GM13977 (cell line): ENCODE measurements around the gene GTF2H4.

Source experiments
- DNase-seq: peaks from one replicate; pipeline ENCODE4 v3.0.0; 2012; ENCODE audit warnings: low spot score
- in situ Hi-C: fragments of 300-500 bp; cut with MboI; formaldehyde crosslinking; loops from one replicate; pipeline ENCODE4 v1.12.0; 2022; ENCODE audit warnings: low sequenced_read_pairs, low pct_unique_long_range_greater_than_20kb, mixed read lengths, inconsistent platforms; ENCODE audit not compliant: unreplicated experiment
- TF ChIP-seq, protein P1 (sequence below): IDR thresholded peaks from 2 replicates; pipeline ENCODE4 v1.5.1; 2012; ENCODE audit warnings: mild to moderate bottlenecking, control low read depth; ENCODE audit not compliant: insufficient read depth; ENCODE audit errors: extremely low read depth, missing control alignments

The GTF2H4 gene

DNA sequence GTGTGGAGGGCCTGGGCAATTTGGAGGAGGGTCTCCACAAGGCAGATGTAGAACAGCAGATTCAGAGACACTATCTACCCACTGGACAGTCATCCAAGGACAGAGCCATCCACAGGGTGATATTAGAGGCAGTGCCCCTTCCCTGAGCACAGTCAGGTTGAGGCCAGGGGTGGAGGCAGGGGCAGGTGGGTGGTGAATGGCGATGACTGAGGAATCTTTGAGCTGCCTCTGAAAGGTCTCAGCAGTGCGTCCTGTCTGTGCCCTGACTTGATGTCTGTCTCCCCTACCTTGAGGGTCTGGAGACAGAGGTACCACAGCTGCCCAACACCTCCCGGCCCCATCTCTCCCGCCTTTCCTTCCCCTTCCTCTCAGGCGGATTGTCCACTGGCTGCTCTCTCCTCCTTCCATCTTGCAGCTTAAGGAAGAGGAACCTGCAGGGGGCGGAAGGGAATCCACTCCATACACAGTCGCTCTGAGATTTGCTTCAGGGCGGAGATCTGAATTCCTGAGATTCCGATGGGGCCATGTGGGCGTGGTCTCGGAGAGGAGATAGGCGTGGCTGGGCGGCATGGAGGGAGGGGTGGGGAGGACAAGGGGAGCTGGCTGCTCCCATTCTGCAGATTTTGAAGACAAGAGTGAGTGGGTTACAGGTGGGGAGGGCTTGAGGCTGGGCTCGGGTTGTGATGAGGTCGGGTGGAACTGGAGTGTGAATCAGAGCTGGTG lies 34.5 kb downstream of the GTF2H4 start:
- in situ Hi-C loops: no loop called here
- no peak for DNase-seq
- TF ChIP-seq, protein P1, sequence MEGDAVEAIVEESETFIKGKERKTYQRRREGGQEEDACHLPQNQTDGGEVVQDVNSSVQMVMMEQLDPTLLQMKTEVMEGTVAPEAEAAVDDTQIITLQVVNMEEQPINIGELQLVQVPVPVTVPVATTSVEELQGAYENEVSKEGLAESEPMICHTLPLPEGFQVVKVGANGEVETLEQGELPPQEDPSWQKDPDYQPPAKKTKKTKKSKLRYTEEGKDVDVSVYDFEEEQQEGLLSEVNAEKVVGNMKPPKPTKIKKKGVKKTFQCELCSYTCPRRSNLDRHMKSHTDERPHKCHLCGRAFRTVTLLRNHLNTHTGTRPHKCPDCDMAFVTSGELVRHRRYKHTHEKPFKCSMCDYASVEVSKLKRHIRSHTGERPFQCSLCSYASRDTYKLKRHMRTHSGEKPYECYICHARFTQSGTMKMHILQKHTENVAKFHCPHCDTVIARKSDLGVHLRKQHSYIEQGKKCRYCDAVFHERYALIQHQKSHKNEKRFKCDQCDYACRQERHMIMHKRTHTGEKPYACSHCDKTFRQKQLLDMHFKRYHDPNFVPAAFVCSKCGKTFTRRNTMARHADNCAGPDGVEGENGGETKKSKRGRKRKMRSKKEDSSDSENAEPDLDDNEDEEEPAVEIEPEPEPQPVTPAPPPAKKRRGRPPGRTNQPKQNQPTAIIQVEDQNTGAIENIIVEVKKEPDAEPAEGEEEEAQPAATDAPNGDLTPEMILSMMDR: no peak

DNA sequence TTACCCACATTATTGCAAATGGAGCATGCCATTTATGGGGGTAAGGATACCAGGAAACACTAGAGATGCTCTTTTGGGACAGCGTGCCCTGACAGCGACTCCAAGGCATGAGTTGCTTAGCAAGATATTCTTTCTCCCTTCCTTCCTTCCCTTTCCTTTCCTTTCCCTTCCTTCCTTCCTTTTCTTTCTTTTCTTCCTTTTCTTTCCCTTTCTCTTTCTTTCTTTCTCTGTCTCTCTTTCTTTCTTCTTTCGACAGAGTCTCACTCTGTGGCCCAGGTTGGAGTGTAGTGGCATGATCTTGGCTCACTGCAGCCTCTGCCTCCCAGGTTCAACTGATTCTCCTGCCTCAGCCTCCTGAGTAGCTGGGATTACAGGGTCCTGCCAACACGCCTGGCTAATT lies 36.0 kb downstream of the GTF2H4 start:
- in situ Hi-C loops: no loop called here
- DNase-seq: no peak

DNA sequence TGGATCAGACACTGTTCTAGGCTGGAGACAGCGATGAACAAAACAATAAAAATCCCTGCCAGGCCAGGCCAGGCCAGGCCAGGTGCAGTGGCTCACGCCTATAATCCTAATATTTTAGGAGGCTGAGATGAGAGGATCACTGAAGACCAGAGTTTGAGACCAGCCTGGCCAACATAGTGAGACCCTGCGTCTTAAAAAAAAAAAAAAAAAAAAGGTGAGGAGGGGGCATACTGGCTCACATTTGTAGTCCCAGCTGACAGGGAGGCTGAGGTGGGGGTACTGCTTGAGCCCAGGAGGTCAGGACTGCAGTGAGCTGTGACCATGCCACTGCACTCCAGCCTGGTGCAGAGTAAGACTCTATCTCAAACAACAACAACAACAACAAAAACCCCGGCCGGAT lies 37.3 kb downstream of the GTF2H4 start:
- TF ChIP-seq, protein P1: no peak
- no peak for DNase-seq
- in situ Hi-C loops: no loop called here

More for the DNA sequence above, 36.0 kb downstream of the GTF2H4 start:
- TF ChIP-seq, protein P1: no peak

DNA sequence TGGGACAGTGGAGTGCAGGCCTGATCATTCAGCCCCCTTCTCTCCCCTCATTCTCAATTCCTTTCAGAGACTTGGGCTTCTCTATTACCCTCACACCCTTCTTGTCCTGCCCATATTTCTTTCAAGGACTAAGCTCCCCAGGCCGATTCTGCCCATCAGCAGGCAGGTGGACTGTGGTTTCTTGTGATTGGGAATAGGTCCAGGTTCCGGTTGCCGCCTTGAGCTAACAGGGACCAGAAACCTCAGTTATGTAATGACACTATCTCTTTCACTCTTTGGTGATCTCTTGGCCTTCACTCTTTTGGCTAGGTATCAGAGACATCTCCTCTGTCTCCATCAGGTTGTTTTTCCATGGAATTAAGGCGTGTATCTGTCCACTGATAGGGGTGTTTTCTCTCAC lies 39.2 kb downstream of the GTF2H4 start:
- in situ Hi-C loops: no loop called here
- TF ChIP-seq, protein P1: no peak
- no peak for DNase-seq

DNA sequence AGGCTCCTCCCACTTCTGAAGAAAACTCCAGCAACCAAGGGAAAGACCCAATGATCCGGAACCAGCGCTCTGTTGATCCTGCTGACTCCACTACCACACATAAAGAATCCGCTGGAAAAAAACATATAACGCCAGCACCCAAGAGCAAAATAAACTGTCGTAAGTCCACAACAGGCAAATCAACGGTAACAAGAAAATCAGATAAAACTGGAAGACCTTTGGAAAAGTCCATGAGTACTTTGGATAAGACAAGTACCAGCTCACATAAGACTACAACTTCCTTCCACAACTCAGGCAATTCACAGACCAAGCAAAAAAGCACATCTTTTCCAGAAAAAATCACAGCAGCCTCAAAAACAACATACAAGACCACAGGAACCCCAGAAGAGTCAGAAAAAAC lies 40.8 kb downstream of the GTF2H4 start:
- DNase-seq: no peak
- TF ChIP-seq, protein P1: no peak
- in situ Hi-C loops: no loop called here

DNA sequence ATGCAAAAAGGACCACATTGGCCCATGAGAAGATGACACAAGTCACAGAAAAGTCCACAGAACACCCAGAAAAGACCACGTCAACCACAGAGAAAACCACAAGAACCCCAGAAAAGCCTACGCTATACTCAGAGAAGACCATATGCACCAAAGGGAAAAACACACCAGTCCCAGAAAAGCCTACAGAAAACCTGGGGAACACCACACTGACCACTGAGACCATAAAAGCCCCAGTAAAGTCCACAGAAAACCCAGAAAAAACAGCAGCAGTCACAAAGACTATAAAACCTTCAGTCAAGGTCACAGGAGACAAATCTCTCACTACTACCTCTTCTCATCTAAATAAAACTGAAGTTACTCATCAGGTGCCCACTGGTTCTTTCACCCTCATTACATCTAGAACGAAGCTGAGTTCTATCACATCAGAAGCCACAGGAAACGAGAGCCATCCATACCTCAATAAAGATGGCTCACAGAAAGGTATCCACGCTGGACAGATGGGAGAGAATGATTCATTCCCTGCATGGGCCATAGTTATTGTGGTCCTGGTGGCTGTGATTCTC lies 44.0 kb downstream of the GTF2H4 start:
- DNase-seq: peak; percentile 41
- TF ChIP-seq, protein P1: no peak
- in situ Hi-C loops: no loop called here
